GM12892 (cell line): ENCODE measurements around the gene SFT2D2.

Source experiments
- DNase-seq: peaks from one replicate; pipeline ENCODE4 v3.0.0; 2011; ENCODE audit not compliant: insufficient read length
- FAIRE-seq: peaks from 2 replicates; lab custom pipeline; 2011; peaks lifted over from hg19 to GRCh38; lab: Jason Lieb, UNC
- POLR2A ChIP-seq: IDR thresholded peaks from 2 replicates; pipeline ENCODE4 v1.6.1; 2011; ENCODE audit warnings: low read depth, low read length, control low read depth
- POLR2AphosphoS5 ChIP-seq: IDR thresholded peaks from 2 replicates; pipeline ENCODE4 v1.6.1; 2011; ENCODE audit warnings: low read depth, low read length, control low read depth
- TAF1 ChIP-seq: IDR thresholded peaks from 2 replicates; pipeline ENCODE4 v1.6.1; 2011; ENCODE audit warnings: low read depth, mild to moderate bottlenecking, control low read depth, low read length, borderline replicate concordance

Gene SFT2D2

GRCh38 chr1:168297019-168297730, 71.4 kb downstream of the SFT2D2 start:
- no peak for DNase-seq
- FAIRE-seq = no peak
- TF ChIP-seq TAF1 (no peak), POLR2A (no peak), POLR2AphosphoS5 (no peak)

- no peak for TF ChIP-seq POLR2A
- no peak for TF ChIP-seq TAF1
- TF ChIP-seq POLR2AphosphoS5 = no peak
- FAIRE-seq (no peak), DNase-seq (no peak)
Measured at GRCh38 chr1:168298446-168298845, 72.6 kb downstream of the SFT2D2 start.

GRCh38 chr1:168300626-168301025, 74.8 kb downstream of the SFT2D2 start:
- no peak for DNase-seq
- no peak for TF ChIP-seq TAF1
- no peak for TF ChIP-seq POLR2AphosphoS5
- TF ChIP-seq POLR2A = no peak
- FAIRE-seq = no peak

GRCh38 chr1:168301664-168302320, 76.0 kb downstream of the SFT2D2 start:
- TF ChIP-seq POLR2A (no peak), POLR2AphosphoS5 (no peak), TAF1 (no peak)
- no peak for DNase-seq
- FAIRE-seq = no peak
